GM12878 (cell line): ENCODE results near the gene MGLL. TPM values are rescaled to one million over a fixed set of nuclear protein-coding genes. Genes with fewer than 3 reads are reported as not detected.

Experiments used
- ATAC-seq: fragments of 200-7000 bp; cut with Tn5 transposase; 3 replicates; pipeline ENCODE4 v1.9.1; 2020; ENCODE audit warnings: mild to moderate bottlenecking, moderate library complexity
- BruUV-seq: library from RNA; stranded (reverse); fragments of 400-500 nt; replicated peaks from 2 replicates; lab custom pipeline; 2021; lab: Mats Ljungman, UMichigan
- CTCF ChIA-PET: fragments of 300-600 bp; sonication (Branson Sonifier 250); formaldehyde crosslinking; extraction: SDS; loops from one replicate; lab custom pipeline; 2021; ENCODE audit warnings: inconsistent platforms; lab: Yijun Ruan, JAX
- POLR2A ChIA-PET: fragments of 350-600 bp; formaldehyde crosslinking; extraction: SDS; loops from one replicate; lab custom pipeline; 2021; ENCODE audit warnings: inconsistent platforms; lab: Charles Lee
- RAD21 ChIA-PET: fragments of 300-600 bp; sonication (Branson Sonifier 250); formaldehyde crosslinking; loops from one replicate; lab custom pipeline; 2023; ENCODE audit warnings: antibody characterized with exemption; ENCODE audit not compliant: unreplicated experiment; lab: Charles Lee
- SMC1A ChIA-PET: fragments of 300-600 bp; sonication (Branson Sonifier 250); formaldehyde crosslinking; loops from one replicate; lab custom pipeline; 2023; ENCODE audit not compliant: unreplicated experiment, uncharacterized antibody; lab: Charles Lee
- DNase-seq: peaks from one replicate; pipeline ENCODE4 v3.0.0-alpha.2; 2011; ENCODE audit warnings: low read depth, low spot score
- FAIRE-seq: peaks from 3 replicates; lab custom pipeline; 2011; peaks lifted over from hg19 to GRCh38; lab: Jason Lieb, UNC
- H2AFZ ChIP-seq: 2 replicates; pipeline ENCODE4 v1.6.0; 2011; ENCODE audit warnings: low read depth, low read length, control low read depth; ENCODE audit not compliant: control insufficient read depth
- H3K27ac ChIP-seq: 2 replicates; pipeline ENCODE4 v1.5.1; 2011; ENCODE audit warnings: control low read depth; ENCODE audit not compliant: control insufficient read depth, insufficient read depth
- H3K27me3 ChIP-seq, 2 experiments: replicated peaks in 1 of 2; 2 replicates each; pipeline versions ENCODE4 v1.6.0 to v1.6.1; 2011; ENCODE audit warnings: low read length in 1 of 2; ENCODE audit not compliant: control insufficient read depth in 2 of 2, insufficient read depth in 2 of 2
- H3K36me3 ChIP-seq, 2 experiments: 2 replicates each; pipeline ENCODE4 v1.5.1; 2011; ENCODE audit warnings: low read length in 1 of 2; ENCODE audit not compliant: control insufficient read depth in 2 of 2, insufficient read depth in 2 of 2
- H3K4me1 ChIP-seq: 2 replicates; pipeline ENCODE4 v1.6.1; 2011; ENCODE audit warnings: mild to moderate bottlenecking, low read length, moderate library complexity, mixed read lengths; ENCODE audit not compliant: control insufficient read depth, insufficient read depth
- H3K4me2 ChIP-seq: 2 replicates; pipeline ENCODE4 v1.6.0; 2011; ENCODE audit warnings: control low read depth; ENCODE audit not compliant: control insufficient read depth, insufficient read depth
- H3K4me3 ChIP-seq: fragments of 200-600 bp; sonication (generic); 2 replicates; pipeline ENCODE4 v1.5.1; 2016
- H3K79me2 ChIP-seq: 2 replicates; pipeline ENCODE4 v1.6.0; 2011; ENCODE audit warnings: low read length; ENCODE audit not compliant: control insufficient read depth, insufficient read depth
- H3K9ac ChIP-seq: 2 replicates; pipeline ENCODE4 v1.8.0; 2011; ENCODE audit warnings: low read length, control low read depth, mixed read lengths; ENCODE audit not compliant: control insufficient read depth, insufficient read depth
- H3K9me3 ChIP-seq: replicated peaks from 3 replicates; pipeline ENCODE4 v1.5.1; 2011; ENCODE audit warnings: mild to moderate bottlenecking, low read length; ENCODE audit not compliant: control insufficient read depth, insufficient read depth
- H4K20me1 ChIP-seq: 2 replicates; pipeline ENCODE4 v1.6.0; 2011; ENCODE audit not compliant: control insufficient read depth, insufficient read depth
- CHD1 ChIP-seq: IDR thresholded peaks from 2 replicates; pipeline ENCODE4 v1.6.1; 2012; ENCODE audit warnings: low read depth, low read length, improper control_type of control experiment
- EP300 ChIP-seq, 2 experiments: fragments of 150-350 bp in 1 of 2; IDR thresholded peaks; 2 replicates each; pipeline ENCODE4 v1.6.1; 2011 to 2012; ENCODE audit warnings: low read depth in 2 of 2, low read length in 2 of 2, borderline replicate concordance in 1 of 2, improper control_type of control experiment in 1 of 2, inconsistent platforms in 1 of 2; ENCODE audit not compliant: control insufficient read depth in 1 of 2
- HDAC2 ChIP-seq: fragments of 200-600 bp; sonication (generic); IDR thresholded peaks from 2 replicates; pipeline ENCODE4 v1.6.1; 2017
- MXI1 ChIP-seq: fragments of 150-350 bp; IDR thresholded peaks from 2 replicates; pipeline ENCODE4 v1.6.1; 2011; ENCODE audit warnings: low read depth, mild to moderate bottlenecking, inconsistent platforms, low read length, improper control_type of control experiment
- RBBP5 ChIP-seq: fragments of 200-600 bp; sonication (generic); conservative IDR thresholded peaks from 2 replicates; pipeline ENCODE4 v1.6.1; 2016
- RUNX3 ChIP-seq: IDR thresholded peaks from 2 replicates; pipeline ENCODE4 v1.6.1; 2012; ENCODE audit warnings: low read length, inconsistent platforms
- SREBF2 ChIP-seq: IDR thresholded peaks from 2 replicates; pipeline ENCODE4 v1.6.1; 2012; ENCODE audit warnings: mild to moderate bottlenecking, low read length
- TCF7 ChIP-seq: IDR thresholded peaks from 2 replicates; pipeline ENCODE4 v1.6.1; 2014; ENCODE audit warnings: antibody characterized with exemption, borderline replicate concordance
- WGBS: methylation state at CpG from one replicate; pipeline ENCODE4 v1.1.6; 2016; ENCODE audit warnings: low lambda C conversion rate; ENCODE audit not compliant: insufficient replicate concordance, insufficient coverage; ENCODE audit errors: missing lambda C conversion rate; 5-methylcytosine and 5-hydroxymethylcytosine counted together
- in situ Hi-C: fragments of 300-500 bp; cut with MboI; formaldehyde crosslinking; loops from 9 replicates; pipeline ENCODE4 v1.14.3; 2018; ENCODE audit warnings: mixed read lengths
- intact Hi-C: fragments of 100-400 bp; cut with micrococcal nuclease; formaldehyde crosslinking; loops from one replicate; pipeline ENCODE4 v1.14.2; 2022; ENCODE audit not compliant: unreplicated experiment
- polyA plus RNA-seq, 11 experiments: library from polyadenylated mRNA; depleted of rRNA in 4 of 11; unstranded in 6 of 11; stranded (reverse) in 5 of 11; fragments of >200 nt; fragmentation: Nextera tagmentation in 4 of 11; fragmentation: Illumina TruSeq in 1 of 11; extraction: Ambion mirVana in 4 of 11; extraction: Trizol in 1 of 11; gene quantifications; 1 replicate in 1 of 11; 2 replicates in 10 of 11; pipeline versions ENCODE4 v1.2.1 to v1.2.3, GENCODE V29; 2011 to 2016; ENCODE audit warnings: inconsistent platforms in 2 of 11, missing spikeins in 2 of 11, low read depth in 1 of 11
- total RNA-seq, 4 experiments: library from RNA; depleted of rRNA in 3 of 4; stranded (reverse); fragments of >200 nt in 3 of 4; fragmentation: Illumina TruSeq in 1 of 4; extraction: Trizol in 1 of 4; gene quantifications; 2 replicates each; pipeline versions ENCODE4 v1.2.1 to v1.2.3, GENCODE V29; 2013 to 2021
- TF ChIP-seq, protein P1 (sequence below): fragments of 450-650 bp; conservative IDR thresholded peaks from 2 replicates; pipeline ENCODE4 v1.6.1; 2017; ENCODE audit warnings: mild to moderate bottlenecking, moderate library complexity
- TF ChIP-seq, protein P2 (sequence below): IDR thresholded peaks from 2 replicates; pipeline ENCODE4 v1.6.1; 2012; ENCODE audit warnings: mild to moderate bottlenecking, low read depth, low read length

MGLL gene
- total and polyA plus RNA-seq, 10 of the 15 experiments (the other 5 are each of a cell fraction or from before 2014, with no cell fraction given) = 44.9 to 177 (median 72.9) TPM

DNA sequence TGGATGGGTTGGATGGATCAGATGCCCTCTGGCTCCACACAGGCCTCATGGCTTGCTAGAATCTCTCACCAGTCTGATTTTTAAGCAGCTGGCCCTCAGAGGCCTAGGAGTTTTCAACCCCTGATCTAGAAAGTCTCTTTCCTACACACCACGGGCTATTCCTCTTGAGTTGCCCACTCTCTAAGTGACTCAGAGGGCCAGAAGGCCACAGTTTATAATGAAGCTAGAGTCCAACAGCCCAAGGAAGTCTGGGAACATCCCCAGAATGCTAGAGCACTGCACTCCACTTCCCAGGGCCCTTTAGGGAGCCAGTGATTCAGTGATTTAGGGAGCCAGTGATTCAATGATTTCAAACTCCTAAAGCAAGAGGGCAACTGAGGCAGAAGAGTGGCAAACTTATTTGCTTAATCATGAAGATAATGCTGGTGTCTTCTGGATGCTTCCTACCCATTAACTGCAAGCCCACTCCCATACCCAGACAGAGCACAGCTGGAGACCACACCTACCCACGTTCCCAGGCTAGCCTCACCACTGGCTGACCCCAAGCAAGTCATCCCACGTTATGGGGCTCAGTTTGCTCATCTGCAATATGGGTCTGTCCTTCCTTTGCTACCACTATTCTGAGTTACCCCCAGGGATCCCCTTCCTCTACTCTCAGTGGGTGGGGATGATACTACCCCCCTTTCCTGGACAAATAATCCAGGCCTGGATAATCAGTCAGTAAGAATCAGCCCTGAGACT lies 112.8 kb downstream of the MGLL start:
- TF ChIP-seq, protein P1, sequence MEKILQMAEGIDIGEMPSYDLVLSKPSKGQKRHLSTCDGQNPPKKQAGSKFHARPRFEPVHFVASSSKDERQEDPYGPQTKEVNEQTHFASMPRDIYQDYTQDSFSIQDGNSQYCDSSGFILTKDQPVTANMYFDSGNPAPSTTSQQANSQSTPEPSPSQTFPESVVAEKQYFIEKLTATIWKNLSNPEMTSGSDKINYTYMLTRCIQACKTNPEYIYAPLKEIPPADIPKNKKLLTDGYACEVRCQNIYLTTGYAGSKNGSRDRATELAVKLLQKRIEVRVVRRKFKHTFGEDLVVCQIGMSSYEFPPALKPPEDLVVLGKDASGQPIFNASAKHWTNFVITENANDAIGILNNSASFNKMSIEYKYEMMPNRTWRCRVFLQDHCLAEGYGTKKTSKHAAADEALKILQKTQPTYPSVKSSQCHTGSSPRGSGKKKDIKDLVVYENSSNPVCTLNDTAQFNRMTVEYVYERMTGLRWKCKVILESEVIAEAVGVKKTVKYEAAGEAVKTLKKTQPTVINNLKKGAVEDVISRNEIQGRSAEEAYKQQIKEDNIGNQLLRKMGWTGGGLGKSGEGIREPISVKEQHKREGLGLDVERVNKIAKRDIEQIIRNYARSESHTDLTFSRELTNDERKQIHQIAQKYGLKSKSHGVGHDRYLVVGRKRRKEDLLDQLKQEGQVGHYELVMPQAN = no peak
- no peak for TF ChIP-seq HDAC2
- TF ChIP-seq, all 136 proteins: peak for 0
- Histone ChIP-seq H3K9me3 (peaks cover 2% of the 10 kb centered on the region; the same call in 2 of the 3 replicates), H3K4me1 (no peaks in the 10 kb centered on the region), H3K4me3 (no peak overlapping the region), H4K20me1 (no peaks in the 10 kb centered on the region), H3K9ac (no peak overlapping the region), H3K79me2 (no peaks in the 10 kb centered on the region), H3K27ac (no peak overlapping the region), H3K27me3 (no peaks in the 10 kb centered on the region), H2AFZ (no peak overlapping the region), H3K4me2 (no peak overlapping the region), H3K36me3 (peaks cover 21 to 46% of the 10 kb centered on the region in 2 experiments; a peak in 3 of 4 replicates)
- intact Hi-C loops (no loop called here), in situ Hi-C loops (no loop called here)
- CTCF ChIA-PET = interaction anchor here (0.6 to 1.3 kb wide), 2 partner anchors 13 to 123 kb away, joined by 3 read pairs; no protein-coding TSS in a partner anchor
- FAIRE-seq = no peak
- RAD21 ChIA-PET = no interaction called here
- WGBS = 49% methylated on average over 3 of the region's 3 CpGs
- no peak for ATAC-seq
- no peak for DNase-seq
- BruUV-seq = no TSS peak
- SMC1A ChIA-PET = interaction anchor here (0.5 to 1.0 kb wide), 2 partner anchors 11 to 247 kb away, joined by 4 to 5 read pairs; no protein-coding TSS in a partner anchor
- POLR2A ChIA-PET = no interaction called here

DNA sequence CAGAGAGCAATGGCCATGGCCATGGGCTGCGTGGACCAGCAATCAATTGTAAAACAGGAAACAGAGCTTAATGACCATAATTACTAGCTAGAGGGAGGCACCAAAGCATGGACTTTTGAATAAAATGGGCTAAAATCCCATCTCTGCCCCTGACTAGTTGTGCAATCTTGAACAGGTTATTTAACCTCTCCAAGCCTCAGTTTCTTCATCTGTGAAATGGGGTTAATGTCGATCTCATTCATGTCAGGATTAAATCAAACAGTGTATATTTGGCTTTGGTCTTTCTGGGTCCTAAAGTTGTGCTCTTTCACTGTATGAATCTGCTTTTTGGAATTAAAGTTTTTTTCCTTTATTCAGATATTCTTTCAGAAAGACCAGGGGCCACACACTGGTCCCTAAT lies 113.5 kb downstream of the MGLL start:
- in situ Hi-C loops = no loop called here
- H3K36me3 ChIP-seq = peaks cover 22 to 42% of the 10 kb centered on the region in 2 experiments; a peak in 3 of 4 replicates
- 50% methylated on average over 2 of the region's 2 CpGs for WGBS
- TF ChIP-seq TCF7 (no peak), MXI1 (no peak), RBBP5 (no peak), CHD1 (no peak), RUNX3 (no peak), EP300 (IDR thresholded peaks at IDR 0.05; ENCODE audit: borderline replicate concordance in 1 of 2, control insufficient read depth in 1 of 2, low read depth in 2 of 2, low read length in 2 of 2) (no peak), SREBF2 (no peak)
- TF ChIP-seq, protein P2, sequence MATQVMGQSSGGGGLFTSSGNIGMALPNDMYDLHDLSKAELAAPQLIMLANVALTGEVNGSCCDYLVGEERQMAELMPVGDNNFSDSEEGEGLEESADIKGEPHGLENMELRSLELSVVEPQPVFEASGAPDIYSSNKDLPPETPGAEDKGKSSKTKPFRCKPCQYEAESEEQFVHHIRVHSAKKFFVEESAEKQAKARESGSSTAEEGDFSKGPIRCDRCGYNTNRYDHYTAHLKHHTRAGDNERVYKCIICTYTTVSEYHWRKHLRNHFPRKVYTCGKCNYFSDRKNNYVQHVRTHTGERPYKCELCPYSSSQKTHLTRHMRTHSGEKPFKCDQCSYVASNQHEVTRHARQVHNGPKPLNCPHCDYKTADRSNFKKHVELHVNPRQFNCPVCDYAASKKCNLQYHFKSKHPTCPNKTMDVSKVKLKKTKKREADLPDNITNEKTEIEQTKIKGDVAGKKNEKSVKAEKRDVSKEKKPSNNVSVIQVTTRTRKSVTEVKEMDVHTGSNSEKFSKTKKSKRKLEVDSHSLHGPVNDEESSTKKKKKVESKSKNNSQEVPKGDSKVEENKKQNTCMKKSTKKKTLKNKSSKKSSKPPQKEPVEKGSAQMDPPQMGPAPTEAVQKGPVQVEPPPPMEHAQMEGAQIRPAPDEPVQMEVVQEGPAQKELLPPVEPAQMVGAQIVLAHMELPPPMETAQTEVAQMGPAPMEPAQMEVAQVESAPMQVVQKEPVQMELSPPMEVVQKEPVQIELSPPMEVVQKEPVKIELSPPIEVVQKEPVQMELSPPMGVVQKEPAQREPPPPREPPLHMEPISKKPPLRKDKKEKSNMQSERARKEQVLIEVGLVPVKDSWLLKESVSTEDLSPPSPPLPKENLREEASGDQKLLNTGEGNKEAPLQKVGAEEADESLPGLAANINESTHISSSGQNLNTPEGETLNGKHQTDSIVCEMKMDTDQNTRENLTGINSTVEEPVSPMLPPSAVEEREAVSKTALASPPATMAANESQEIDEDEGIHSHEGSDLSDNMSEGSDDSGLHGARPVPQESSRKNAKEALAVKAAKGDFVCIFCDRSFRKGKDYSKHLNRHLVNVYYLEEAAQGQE = no peak

More for the DNA sequence above, 113.5 kb downstream of the MGLL start:
- no peak overlapping the region for H3K4me2 ChIP-seq
- no peak overlapping the region for H2AFZ ChIP-seq
- H4K20me1 ChIP-seq = no peaks in the 10 kb centered on the region
- FAIRE-seq (no peak), ATAC-seq (no peak), DNase-seq (no peak)
- no TSS peak for BruUV-seq
- intact Hi-C loops = no loop called here
- peaks cover 2% of the 10 kb centered on the region; the same call in 2 of the 3 replicates for H3K9me3 ChIP-seq
- H3K4me1 ChIP-seq = no peaks in the 10 kb centered on the region
- ChIA-PET RAD21 (no interaction called here), CTCF (interaction anchor here (0.6 to 1.3 kb wide), 3 partner anchors 12 to 123 kb away, joined by 3 read pairs; no protein-coding TSS in a partner anchor), SMC1A (interaction anchor here (0.5 kb wide), 1 partner anchor 248 kb away, joined by 4 read pairs; no protein-coding TSS in a partner anchor), POLR2A (no interaction called here)
- no peak overlapping the region for H3K4me3 ChIP-seq
- no peak overlapping the region for H3K9ac ChIP-seq
- no peaks in the 10 kb centered on the region for H3K27me3 ChIP-seq
- H3K79me2 ChIP-seq = no peaks in the 10 kb centered on the region; the same call in 1 of the 2 replicates
- H3K27ac ChIP-seq = no peak overlapping the region
